Osteocyte (in vitro differentiated cells): ENCODE measurements around the gene MRPL55. TPM values are rescaled to one million over a fixed set of nuclear protein-coding genes. Genes with fewer than 3 reads are reported as not detected.

Source experiments
- DNase-seq: peaks from one replicate; pipeline ENCODE4 v3.0.0; 2021; ENCODE audit warnings: mixed read lengths; ENCODE audit not compliant: unreplicated experiment; ENCODE audit errors: extremely low spot score
- H3K27ac Mint-ChIP-seq: one replicate; pipeline ENCODE4 v1.8.0; 2021; ENCODE audit warnings: mild to moderate bottlenecking, mixed read lengths; ENCODE audit not compliant: unreplicated experiment
- H3K27me3 Mint-ChIP-seq: one replicate; pipeline ENCODE4 v1.8.0; 2021; ENCODE audit warnings: mixed read lengths; ENCODE audit not compliant: unreplicated experiment
- H3K36me3 Mint-ChIP-seq: one replicate; pipeline ENCODE4 v1.8.0; 2021; ENCODE audit warnings: mixed read lengths; ENCODE audit not compliant: unreplicated experiment
- H3K4me1 Mint-ChIP-seq: one replicate; pipeline ENCODE4 v1.8.0; 2021; ENCODE audit warnings: mixed read lengths; ENCODE audit not compliant: unreplicated experiment
- H3K4me3 Mint-ChIP-seq: one replicate; pipeline ENCODE4 v1.8.0; 2021; ENCODE audit warnings: mild to moderate bottlenecking, moderate library complexity, mixed read lengths; ENCODE audit not compliant: unreplicated experiment
- H3K9me3 Mint-ChIP-seq: one replicate; pipeline ENCODE4 v1.8.0; 2021; ENCODE audit warnings: mixed read lengths; ENCODE audit not compliant: unreplicated experiment
- total RNA-seq: library from RNA; stranded (reverse); gene quantifications from 2 replicates; pipeline ENCODE4 v1.2.1, GENCODE V29; 2021
- TF ChIP-seq, protein P1 (sequence below): fragments of 200-600 bp; sonication (generic); IDR thresholded peaks from 2 replicates; pipeline ENCODE4 v1.5.0; 2021; ENCODE audit warnings: antibody characterized with exemption, mild to moderate bottlenecking, moderate library complexity

MRPL55 gene
- total RNA-seq, 1 donor from 2014 or later = 46.1 TPM

DNA sequence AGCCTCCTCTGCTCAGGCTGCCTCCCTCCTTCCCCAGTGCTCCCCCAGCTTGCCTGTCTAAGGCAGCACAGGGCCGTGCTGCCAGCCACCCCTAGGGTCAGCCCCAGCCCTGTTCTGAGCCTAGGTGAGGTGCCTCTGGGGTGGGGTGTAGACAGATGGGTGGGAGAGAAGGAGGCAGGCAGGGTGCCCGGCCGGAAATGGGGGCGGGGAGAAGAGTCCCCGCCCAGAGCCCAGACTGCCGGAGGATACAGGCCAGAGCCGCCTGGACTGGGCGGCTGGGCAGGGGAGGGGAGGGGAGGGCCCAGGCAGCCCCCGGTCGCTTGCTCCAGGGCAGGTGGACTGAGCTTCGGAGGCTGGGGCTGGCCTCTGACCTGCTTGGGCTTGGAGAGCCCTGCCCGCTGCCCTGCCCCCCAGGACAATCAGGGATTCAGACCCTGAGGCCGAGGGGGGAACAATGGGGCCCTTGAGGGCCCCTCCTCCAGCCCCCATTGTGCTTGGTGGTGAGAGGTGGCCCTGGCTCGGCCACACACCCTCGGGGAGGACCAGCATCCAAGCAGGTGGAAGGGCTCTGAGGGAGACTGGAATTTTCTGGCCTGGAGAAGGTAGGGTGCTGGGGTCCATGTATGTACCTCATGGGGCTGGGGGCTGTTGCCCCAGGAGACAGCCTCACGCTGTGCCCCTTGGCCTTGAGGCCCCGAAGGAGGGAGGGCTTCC is 40.5 kb upstream of the MRPL55 start, which contains the start of gene GJC2:
Gene GJC2 (plus strand): TSS at position 525 of the 714 bp plus-strand sequence. CDS start 7,829 bp downstream, outside the sequence.
- Mint-ChIP-seq H3K27ac (peak within 1 kb of the TSS; percentile 41), H3K4me3 (no peak within 1 kb of the TSS), H3K36me3 (no peaks in the 10 kb centered on the region), H3K9me3 (no peaks in the 10 kb centered on the region), H3K4me1 (peaks cover 3% of the 10 kb centered on the region), H3K27me3 (no peaks in the 10 kb centered on the region)
- TF ChIP-seq, protein P1, sequence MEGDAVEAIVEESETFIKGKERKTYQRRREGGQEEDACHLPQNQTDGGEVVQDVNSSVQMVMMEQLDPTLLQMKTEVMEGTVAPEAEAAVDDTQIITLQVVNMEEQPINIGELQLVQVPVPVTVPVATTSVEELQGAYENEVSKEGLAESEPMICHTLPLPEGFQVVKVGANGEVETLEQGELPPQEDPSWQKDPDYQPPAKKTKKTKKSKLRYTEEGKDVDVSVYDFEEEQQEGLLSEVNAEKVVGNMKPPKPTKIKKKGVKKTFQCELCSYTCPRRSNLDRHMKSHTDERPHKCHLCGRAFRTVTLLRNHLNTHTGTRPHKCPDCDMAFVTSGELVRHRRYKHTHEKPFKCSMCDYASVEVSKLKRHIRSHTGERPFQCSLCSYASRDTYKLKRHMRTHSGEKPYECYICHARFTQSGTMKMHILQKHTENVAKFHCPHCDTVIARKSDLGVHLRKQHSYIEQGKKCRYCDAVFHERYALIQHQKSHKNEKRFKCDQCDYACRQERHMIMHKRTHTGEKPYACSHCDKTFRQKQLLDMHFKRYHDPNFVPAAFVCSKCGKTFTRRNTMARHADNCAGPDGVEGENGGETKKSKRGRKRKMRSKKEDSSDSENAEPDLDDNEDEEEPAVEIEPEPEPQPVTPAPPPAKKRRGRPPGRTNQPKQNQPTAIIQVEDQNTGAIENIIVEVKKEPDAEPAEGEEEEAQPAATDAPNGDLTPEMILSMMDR = no peak
- DNase-seq = no peak

DNA sequence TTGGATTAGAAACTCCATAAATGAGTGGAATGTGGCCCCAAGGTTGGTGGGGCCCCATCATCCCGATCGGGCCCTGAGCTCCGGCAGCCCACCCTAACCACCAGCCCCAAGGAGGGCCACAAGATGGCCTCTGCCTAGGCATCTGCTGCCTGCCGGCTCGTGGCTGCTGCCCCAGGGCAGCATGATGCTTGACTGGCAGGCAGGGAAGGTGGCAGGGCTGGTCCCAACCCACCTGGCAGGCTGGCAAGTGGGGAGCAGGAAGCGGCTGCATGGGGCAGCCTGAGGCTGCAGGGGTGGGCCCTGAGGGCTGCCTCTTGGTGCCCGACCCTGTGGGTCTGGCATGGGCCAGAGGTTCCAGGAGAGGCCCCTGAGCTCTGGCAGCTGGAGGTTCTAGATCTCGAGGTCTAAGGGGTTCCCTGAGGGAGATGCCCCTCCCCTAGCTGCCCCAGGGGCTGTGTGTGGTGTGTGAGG is 39.9 kb upstream of the MRPL55 start:
- H3K4me1 Mint-ChIP-seq = peaks cover 5% of the 10 kb centered on the region
- DNase-seq = no peak
- no peaks in the 10 kb centered on the region for H3K9me3 Mint-ChIP-seq
- peak overlapping the region; percentile 41 for H3K27ac Mint-ChIP-seq
- H3K4me3 Mint-ChIP-seq = no peak overlapping the region
- TF ChIP-seq, protein P1 = no peak
- H3K36me3 Mint-ChIP-seq = no peaks in the 10 kb centered on the region
- no peaks in the 10 kb centered on the region for H3K27me3 Mint-ChIP-seq

DNA sequence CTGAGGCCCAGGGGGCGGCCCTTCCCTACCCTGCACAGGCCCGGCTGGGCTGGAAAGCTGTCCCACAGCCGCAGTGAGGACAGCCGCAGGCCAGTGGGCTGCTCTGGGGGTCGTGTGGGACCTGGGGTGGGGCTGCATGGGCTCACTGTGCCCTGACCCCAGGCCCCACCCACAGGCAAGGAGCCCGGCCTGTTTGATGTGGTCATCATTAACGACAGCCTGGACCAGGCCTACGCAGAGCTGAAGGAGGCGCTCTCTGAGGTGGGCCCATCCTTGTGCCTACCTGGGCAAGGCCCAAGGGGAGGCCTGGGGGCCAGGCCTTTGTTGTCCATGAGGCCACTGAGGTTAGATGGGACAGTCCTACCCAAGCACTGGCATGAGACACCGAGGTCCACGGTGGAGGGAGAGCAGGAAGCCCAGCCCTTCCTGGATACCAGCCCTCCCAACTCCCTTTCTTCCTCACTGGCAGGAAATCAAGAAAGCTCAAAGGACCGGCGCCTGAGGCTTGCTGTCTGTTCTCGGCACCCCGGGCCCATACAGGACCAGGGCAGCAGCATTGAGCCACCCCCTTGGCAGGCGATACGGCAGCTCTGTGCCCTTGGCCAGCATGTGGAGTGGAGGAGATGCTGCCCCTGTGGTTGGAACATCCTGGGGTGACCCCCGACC is 39.2 kb upstream of the MRPL55 start:
- Mint-ChIP-seq H3K9me3 (no peaks in the 10 kb centered on the region), H3K27me3 (no peaks in the 10 kb centered on the region), H3K36me3 (no peaks in the 10 kb centered on the region), H3K27ac (no peak overlapping the region), H3K4me3 (no peak overlapping the region), H3K4me1 (peaks cover 11% of the 10 kb centered on the region)
- DNase-seq = no peak
- TF ChIP-seq, protein P1 = no peak

DNA sequence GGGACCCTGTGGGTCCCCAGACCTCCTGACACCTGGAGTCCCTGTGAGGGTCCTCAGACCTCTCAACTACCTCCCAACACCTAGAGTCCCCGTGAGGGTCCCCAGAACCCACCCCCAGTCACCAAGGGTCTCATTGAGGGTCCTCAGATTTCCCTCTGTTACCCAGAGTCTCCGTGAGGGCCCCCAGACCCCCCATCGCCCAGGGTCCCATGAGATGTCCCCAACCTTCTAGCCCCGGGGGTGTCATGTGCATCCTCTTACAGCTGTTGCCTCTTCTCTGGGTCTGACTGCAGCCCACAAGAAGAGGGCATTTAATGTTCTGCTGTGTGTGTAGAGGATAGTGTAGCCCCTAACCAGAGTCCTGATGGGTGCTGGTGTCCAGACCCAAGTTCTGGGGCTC is 38.7 kb upstream of the MRPL55 start:
- no peak overlapping the region for H3K27ac Mint-ChIP-seq
- H3K4me3 Mint-ChIP-seq = no peak overlapping the region
- H3K27me3 Mint-ChIP-seq = no peaks in the 10 kb centered on the region
- no peak for DNase-seq
- no peaks in the 10 kb centered on the region for H3K9me3 Mint-ChIP-seq
- TF ChIP-seq, protein P1 = no peak
- peaks cover 16% of the 10 kb centered on the region for H3K4me1 Mint-ChIP-seq
- H3K36me3 Mint-ChIP-seq = no peaks in the 10 kb centered on the region

DNA sequence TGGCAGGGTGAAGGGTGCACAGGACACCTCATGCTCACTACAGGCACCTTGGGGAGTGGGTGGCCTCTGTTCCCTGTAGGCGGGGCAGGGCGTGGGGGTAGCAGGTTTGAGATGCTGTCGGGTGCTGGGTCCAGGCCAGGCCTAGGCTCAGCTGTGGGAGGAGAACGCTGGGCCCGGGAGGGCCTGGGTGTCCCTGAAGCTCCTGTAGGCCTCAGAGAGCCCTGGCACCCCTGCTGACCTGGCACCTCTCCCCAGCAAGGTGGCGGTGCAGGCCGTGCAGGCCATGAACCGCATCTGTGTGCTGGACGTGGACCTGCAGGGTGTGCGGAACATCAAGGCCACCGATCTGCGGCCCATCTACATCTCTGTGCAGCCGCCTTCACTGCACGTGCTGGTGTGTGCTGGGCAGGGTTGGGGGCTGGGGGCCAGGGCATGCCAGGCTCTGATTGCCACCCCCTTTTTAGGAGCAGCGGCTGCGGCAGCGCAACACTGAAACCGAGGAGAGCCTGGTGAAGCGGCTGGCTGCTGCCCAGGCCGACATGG is 38.1 kb upstream of the MRPL55 start:
- no peak overlapping the region for H3K4me3 Mint-ChIP-seq
- no peak overlapping the region for H3K27ac Mint-ChIP-seq
- DNase-seq = peak; percentile 82
- H3K9me3 Mint-ChIP-seq = no peaks in the 10 kb centered on the region
- peaks cover 21% of the 10 kb centered on the region for H3K4me1 Mint-ChIP-seq
- H3K27me3 Mint-ChIP-seq = no peaks in the 10 kb centered on the region
- no peaks in the 10 kb centered on the region for H3K36me3 Mint-ChIP-seq
- TF ChIP-seq, protein P1 = no peak
